NCI-H345 treated with DMSO at 0.1 percent for 48 hours (cell line): ENCODE measurements around the gene SNX19.

Source experiments
- DNase-seq: peaks from one replicate; lab custom pipeline; 2025; ENCODE audit not compliant: unreplicated experiment; lab: John Stamatoyannopoulos, UW

SNX19 gene

DNA sequence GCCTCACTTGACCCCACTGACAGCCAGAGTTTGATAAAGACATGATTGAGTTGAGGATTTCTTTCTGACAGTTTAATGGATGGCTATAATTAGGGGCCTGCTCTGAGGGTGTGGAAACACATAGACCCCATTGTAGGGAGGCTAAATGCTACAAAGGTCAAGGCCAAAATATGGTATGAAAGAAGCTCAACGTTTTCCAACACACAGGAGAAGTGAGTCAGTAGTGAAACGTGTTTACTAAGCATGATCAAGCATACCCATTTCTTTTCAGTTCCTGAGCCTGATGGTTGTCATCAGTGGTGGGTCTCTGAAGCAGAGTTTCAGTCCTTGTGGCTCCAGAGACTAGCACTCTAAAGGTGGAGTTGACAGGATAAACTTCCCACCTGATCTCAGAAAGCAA is 69.7 kb downstream of the SNX19 start:
- DNase-seq, result no peak

- no peak for DNase-seq
These were observed 74.3 kb downstream of the SNX19 start for GRCh38 chr11:130842001-130842400.

DNA sequence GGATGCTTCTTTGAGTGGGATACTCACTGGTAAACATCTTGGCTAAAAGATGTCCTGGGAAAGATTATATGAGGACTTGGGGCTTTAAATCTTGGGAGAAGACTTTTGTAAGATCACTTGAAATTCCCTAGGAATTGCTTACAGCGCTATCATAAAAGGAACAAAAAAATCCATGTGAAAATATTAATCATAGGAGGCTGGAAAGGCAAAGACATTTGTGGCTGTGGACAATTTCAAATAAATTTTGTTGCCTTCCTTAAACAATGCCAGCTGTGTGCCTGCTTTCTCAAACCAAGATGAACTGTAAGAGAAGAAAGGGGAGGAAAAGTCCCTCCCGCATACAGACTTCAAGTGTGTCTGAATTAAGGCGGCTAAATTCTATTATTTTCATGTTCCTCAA is 75.6 kb downstream of the SNX19 start:
- no peak for DNase-seq

DNA sequence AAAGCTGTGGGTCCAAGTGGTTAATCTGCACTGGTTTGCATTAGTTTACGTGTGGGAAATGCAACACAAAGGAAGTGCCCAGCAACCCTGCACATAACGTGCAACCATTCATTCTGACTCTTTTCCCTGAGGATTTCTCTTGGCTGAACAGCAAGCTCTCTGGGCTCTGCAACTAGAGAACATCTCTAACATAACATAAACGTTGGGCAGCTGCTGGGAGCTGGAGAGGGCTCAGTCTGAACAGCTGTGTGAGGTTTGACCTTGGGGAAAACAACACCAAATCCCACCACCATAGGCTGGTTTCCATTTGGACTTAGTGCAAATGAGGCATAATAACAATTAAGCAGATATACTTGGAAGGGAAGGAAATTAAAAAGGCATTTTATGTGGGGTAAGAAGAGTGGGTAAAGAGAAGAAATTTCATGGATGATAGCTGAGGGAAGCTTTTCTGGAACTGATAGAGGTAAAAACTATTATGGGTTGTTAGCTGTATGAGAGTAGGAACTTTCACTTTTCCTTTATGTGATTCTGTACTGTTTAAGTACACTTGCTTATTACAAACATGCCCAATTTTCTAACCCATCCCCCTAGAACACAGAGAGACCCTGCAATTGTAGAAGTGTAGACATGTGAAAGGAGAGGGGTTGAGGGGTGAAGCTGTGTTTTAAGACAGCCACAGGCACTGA is 76.2 kb downstream of the SNX19 start:
- DNase-seq, result no peak

DNA sequence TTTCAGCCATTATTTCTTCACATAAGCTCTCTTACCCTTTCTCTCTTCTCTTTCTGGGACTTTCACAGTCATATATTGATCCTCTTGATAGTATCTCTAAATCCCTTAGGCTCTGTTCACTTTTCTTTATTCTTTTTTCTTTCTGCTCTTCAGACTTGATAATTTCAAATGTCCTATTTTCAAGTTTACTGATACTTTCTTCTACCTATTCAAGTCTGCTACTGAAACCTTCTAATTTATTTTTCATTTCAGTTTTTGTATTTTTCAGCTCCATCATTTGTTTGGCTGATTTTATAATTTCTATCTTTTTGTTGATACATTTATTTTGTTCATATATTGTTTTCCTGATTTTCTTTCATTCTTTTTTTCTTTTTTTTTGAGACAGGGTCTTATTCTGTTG is 79.1 kb downstream of the SNX19 start:
- no peak for DNase-seq

DNA sequence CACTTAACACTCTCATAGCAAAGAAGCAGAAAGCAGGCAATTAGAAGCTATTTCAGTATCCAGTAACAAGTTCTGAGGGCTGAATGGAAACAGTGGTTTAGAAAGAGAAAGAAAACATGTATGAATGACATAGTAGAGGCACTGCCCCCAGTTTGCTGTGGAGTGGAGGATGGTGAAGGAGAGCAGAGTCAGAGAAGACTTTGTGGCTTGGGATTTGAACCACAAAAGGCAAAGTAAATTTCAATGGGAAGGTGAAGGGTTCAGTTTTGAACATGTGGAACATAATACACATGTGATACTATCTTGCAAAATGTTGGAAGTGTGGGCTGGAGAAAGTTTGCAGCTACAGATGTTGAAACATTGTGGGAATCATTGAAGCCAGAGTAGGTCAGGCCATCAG is 81.4 kb downstream of the SNX19 start:
- no peak for DNase-seq

- no peak for DNase-seq
These were observed 83.5 kb downstream of the SNX19 start for GRCh38 chr11:130832566-130833425.

DNA sequence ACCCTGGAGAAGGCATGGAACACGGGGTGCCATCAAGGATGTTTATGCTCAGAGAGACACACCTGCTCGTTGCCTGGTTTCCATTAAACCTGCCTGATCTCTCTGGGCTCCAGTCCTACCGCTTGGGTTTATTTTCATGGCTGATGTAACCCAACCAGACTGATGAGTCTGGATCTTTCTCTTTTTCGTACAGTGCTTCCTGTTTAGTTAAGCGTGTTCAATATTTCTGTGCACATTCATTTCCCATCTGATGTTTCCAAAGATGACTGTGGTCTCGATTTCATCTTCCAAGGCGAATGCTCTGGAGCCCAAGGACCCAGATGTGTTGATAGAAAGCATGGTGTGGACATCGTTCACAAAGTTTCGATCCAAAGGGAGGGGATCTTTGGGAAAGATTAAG is 84.3 kb downstream of the SNX19 start:
- no peak for DNase-seq

- no peak for DNase-seq
These were observed 84.8 kb downstream of the SNX19 start for GRCh38 chr11:130831506-130831905.

DNA sequence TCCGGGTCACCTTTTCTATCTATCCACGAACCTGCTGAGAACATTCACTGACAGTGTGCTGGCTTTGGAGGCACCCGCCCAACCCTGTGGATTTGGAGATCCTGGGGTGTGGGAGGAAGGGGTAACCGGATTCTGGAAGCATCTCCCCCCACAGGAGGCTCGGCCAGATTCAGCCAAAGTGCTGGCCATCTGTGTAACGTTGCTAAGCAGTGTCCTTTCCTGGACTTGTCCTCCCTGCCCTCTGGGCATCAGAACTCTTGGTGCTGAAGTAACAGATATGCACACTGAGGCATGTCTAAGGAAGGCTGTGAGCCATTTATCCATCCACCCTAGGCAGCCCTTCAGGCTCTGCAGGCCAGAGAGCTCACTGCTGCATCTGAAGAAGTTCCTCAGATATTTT is 85.7 kb downstream of the SNX19 start:
- no peak for DNase-seq

DNA sequence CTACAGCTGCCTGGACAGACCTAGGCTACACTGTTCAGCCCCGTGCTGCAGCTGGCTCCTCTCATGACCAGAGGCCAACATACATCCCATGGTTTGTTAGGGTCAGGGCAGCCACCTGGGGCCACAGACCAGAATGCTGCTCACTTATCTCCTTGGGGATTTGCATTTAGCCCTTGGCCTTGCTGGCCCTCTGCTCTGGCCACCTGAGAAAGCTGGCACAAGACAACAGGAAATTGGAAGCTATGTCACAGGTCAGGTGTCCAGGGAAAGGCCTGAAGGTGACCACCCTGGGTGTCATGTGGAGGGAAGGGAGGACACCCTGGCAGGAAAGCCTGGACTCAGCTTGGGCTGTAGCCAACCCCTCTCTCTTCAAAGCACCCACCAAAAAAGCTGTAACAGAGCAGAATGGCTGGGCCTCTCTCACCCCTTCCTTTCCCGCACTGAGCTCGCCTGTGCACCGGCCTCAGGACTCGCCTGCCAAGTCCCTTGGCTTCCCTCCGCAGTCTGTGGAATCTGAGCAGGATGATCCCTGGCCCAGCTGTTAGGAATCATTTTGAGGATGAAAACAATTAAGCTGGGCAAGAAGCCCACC is 86.3 kb downstream of the SNX19 start:
- no peak for DNase-seq

DNA sequence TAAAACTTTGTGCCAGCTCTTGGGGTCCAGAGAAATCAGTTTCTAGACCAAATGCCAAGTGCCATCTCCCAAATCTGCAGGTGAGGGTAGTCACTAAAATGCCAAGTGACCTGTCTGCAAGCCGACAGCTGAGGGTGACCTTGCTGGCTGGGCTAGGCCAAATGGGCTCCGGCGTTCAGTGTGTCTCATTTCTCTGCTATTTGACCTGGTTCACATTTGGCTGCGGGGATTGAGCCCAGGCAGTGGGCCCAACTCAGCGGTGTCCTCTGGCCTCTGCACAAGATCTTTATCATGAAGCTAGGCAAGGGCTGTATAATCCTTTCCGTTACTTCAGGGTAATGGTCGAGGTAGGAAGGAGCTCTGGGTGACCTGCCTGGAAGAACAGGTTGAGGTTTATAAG is 87.5 kb downstream of the SNX19 start:
- no peak for DNase-seq

DNA sequence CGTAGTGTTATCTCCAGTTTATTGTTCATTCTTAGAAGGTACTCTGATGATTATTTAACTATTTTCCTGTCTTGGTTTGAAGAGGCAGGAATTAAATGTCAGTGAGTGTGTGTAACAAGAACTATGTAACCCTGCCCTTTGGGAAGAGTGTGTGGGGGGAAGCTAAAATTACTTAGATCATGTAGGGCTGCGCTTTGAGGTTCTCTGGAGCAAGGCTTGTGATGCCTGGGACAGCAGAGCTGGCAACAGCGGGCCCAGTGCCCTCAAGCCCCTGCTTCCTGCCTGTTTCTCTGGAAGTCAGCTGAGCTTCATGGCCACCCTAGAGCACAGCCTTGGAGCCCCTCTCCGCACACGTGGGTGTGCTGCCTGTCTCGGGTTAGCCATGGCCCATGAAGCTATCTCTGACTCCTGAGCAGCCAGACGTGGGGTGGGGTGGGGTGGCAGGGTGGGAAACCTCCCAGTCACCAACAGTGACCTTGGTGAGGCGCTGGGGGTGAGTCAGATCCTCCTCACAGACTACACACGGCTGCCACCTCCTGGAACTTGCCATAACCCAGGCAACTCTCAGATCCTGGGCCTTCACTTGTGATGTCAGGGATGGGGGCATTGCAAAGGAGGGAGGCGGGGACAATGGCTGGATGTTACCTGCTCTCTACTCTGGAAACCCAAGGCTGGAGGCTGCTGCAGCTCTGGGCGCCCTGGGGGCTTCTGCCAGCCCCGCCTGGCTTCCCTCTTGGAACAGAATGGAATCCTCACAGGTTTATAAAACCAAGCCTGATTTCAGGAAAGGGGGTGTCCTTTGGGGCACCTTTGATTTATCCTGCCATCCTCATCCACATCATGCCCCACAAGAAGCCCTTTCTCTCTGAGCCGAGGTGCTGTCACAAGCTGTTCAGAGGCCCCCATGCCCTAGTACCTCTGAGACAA is 88.6 kb downstream of the SNX19 start:
- no peak for DNase-seq

DNA sequence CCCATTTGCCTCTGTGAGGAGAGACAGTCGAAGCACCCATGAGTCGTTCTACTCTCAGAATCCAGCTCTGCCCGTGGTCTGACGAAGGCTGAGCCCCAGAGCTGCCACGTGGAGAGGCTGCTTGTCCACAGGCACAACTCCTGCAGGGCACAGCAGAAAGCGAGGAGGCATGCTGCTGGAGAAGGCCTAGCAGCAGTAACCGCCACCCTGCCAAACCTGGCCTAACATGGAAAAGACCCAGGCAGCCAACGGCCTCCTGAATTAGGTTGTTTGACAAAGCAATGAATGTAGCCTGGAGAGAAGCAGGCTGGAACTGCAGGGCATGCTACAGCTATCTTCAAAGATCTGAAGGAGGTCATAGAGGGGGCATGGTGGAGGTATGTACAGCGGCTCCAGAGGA is 89.7 kb downstream of the SNX19 start:
- DNase-seq, result no peak

DNA sequence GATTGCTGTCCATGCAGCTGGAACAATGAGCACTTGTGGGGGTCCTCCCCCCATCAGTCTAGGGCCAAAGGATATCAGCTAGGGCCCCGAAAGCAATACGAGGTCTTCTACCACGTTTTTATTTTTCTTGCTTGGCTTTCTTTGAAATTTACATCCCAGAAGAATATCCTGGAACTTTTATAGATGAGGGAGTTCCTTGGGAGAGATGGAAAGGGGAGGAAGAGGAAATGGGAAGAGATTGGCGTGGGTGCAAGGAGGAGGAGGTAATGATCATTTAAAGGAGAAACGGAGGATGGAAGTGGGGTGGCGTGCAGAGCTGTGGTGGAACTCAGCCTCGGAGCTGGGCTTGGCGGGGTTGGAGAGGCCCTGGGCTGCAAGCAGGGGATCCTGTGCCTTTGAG is 90.3 kb downstream of the SNX19 start:
- no peak for DNase-seq

DNA sequence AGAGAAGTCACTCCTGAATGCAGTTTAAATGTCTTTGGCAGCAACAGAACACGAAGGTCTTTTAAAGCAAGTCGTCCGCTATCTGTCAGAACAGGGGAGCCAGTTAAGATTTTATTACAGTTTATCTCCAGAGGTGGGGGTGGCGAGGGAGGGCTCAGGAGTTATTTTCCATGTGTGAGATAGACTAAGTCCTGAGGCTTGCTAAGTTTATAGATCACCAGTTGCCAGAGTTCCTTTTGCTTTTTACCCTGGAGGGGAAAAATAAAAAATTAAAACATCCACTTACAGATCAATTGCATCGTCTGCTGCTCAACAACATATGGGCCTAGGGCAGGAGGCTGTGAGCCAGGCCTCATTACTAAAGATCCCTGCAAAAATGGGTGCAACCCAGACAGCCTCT is 90.7 kb downstream of the SNX19 start:
- DNase-seq, result no peak
